NCI-H526 (cell line): ENCODE results near the gene FCRL6.

Source experiments
- DNase-seq, 2 experiments: peaks; one replicate each; lab custom pipeline; 2025; lab: John Stamatoyannopoulos, UW

Gene FCRL6

GRCh38 chr1:159835862-159836525 lies 33.8 kb downstream of the FCRL6 start:
- DNase-seq: no peak

- no peak for DNase-seq
These were observed 36.6 kb downstream of the FCRL6 start for GRCh38 chr1:159838715-159839114.

- DNase-seq: no peak
These were observed 37.1 kb downstream of the FCRL6 start for GRCh38 chr1:159839116-159839849.

GRCh38 chr1:159841749-159842148 lies 39.6 kb downstream of the FCRL6 start:
- no peak for DNase-seq

DNA sequence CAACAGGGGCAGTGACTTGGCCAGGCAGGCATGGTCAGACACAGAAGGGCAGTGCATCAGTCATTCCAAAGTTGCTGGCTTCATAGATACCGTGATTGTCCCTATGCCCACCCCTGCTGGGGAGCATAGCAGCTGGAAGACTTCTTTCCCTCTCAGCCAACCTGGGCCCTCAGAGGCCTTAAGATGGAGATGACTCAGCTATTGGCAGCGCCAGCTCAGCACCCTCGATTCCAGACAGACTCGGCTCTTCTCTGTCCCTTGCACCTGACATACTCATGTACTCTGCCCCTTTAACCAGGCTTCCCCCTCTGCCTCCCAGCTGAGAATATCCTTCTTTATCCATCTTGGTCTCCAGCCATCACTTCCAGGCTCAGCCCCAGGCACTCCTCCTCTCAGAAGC lies 41.3 kb downstream of the FCRL6 start:
- no peak for DNase-seq

GRCh38 chr1:159845751-159846629 lies 43.8 kb downstream of the FCRL6 start:
- no peak for DNase-seq

DNA sequence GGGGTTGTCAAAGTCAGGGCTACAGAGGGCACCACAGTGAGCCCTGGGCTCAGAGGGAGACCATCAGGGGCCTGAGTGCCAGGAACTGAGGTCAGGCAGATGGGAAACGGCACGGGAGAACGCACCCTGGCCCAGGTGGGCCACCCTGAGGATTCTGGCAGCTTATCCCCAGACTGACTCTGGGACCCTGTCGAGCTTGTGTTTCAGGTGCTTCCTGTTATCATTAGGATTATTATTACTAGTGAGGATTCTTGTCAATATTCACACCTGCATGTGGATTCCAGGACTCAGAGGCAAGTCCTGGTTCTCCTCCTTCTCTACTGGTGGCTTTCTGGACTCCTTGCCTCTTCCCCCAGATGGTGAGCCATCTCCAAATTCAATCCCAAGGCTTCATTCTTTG lies 45.1 kb downstream of the FCRL6 start:
- DNase-seq: no peak

DNA sequence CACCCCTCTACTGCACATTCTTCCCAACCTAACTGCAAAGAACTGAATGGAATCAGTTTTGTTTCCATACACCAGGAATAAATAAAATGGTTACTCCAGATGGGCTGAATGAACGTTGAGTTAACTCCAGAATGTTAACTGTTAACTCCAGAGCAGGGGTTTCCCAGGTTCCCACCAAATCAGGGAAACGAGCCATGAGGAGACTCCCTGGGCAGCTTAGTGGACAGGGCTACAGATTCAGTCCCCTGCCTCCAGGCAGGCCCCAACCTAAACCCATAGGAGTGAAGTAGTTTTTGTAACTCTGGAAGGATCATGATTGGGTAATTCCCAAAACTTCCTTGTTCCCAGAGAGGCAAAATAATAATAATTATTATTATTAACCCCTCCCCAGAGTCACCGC lies 46.2 kb downstream of the FCRL6 start:
- no peak for DNase-seq

GRCh38 chr1:159849626-159850366 lies 47.6 kb downstream of the FCRL6 start:
- no peak for DNase-seq

GRCh38 chr1:159851407-159851806 lies 49.2 kb downstream of the FCRL6 start:
- DNase-seq: no peak

DNA sequence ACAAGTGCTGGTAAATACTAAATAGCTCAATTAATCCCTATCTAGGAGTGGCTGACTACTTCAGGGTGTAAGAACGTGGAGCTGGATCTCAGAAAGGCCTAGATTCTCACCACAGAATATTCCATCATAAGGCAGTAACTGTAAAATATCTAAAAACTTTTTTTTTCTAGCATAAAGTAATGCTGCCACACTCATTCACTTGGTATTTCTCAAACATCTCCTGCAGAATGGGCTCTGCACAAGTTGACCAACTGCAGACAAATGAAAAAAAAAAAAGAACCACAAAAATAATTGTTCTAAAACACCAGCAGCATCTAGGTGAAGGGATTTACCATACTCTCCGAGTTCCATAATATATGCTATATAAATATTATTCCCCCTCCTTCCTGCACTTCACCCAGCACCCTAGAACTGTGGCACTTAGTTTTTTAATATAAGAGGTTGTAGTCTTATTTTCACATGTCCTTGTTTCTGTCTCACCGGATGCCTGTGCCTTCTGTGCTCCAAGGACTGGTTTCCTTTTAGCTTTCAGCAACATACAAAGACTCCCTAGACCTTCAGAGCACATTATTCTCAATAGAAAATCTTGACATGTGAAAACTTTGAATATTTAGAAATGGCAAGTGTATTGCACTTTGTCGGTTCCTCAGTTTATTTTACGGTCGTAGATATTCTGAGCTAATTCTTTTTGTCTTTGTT lies 51.4 kb downstream of the FCRL6 start:
- DNase-seq: peak in 1 of 2 experiments; percentile 38

DNA sequence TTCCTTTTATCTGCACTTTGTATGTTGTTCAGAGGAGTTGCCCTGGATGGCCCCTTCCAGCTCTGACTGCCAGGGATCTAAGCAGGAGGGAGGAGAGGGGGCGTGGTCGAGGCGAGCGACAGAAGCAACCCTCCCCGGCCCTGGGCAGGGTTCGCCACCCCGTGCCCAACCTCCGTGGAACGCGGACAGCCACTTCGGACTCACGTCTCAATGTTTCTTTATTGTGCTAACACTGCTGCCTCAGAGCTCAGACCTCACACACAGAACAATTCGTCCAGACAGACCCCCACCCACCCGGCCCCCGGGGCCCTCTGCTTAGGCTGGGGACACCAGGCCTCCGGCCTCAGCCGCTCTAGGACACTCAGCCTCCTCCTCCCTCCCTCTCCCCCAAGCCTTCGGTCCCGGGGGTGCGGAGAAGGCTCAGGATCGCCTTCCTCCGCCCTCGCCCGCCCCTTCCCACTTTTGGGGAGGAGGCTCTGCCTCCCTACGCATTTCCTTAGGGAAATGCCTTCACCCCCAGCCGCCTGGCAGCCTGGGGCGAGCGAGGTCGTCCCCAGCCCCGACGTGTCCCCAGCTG lies 52.0 kb downstream of the FCRL6 start:
- DNase-seq: peak; percentile 56 to 92

- DNase-seq: peak; percentile 56 to 94
These were observed 52.6 kb downstream of the FCRL6 start for GRCh38 chr1:159854693-159855192.

GRCh38 chr1:159855709-159856108 lies 53.5 kb downstream of the FCRL6 start:
- DNase-seq: no peak

GRCh38 chr1:159856576-159856975 lies 54.4 kb downstream of the FCRL6 start:
- no peak for DNase-seq

GRCh38 chr1:159857889-159858288 lies 55.7 kb downstream of the FCRL6 start:
- no peak for DNase-seq

DNA sequence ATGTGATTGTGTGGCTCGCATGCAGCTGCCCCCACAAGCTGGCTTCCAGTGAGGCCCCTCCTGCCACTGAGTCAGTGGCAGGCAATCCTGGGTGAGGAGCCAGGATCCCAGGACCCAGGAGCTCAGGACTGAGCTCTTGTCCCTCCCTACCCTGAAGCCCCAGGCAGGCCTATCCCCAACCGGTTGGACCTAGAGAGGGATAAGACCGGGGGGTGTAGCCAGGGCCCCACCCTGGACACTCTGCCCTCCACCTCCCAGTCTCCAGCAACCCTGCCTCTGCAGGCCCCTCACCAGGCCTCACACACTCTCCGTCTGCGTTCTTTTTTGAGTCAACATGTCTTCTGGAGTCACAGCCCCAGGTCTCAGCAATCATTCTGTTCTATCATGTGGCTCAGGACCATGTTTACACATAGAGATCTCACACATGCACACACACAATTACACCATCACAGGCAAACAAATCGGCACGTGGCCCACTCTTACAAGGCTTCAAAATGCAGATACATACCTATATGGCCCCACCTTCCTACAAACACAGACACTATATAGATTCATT lies 57.7 kb downstream of the FCRL6 start:
- no peak for DNase-seq

GRCh38 chr1:159860456-159860855 lies 58.3 kb downstream of the FCRL6 start:
- no peak for DNase-seq

DNA sequence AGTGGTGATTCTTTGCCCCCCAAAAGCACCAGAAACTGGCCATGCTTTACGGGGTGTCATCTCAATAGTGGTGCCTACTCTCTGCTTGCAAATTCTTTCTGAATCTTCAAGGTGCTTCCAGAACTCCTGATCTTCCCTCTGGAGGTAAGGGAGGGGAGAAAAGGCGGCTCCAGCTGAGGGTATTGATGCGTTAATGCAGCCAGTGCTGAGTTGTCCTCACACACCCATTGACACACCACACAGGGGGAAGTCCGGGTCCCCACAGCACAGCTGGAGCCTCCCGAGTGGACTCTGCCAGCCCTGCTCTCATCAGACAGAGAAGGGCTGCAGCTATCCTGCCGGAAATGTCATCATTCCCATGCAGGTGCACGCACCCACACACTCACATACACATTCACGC lies 59.1 kb downstream of the FCRL6 start:
- no peak for DNase-seq

DNA sequence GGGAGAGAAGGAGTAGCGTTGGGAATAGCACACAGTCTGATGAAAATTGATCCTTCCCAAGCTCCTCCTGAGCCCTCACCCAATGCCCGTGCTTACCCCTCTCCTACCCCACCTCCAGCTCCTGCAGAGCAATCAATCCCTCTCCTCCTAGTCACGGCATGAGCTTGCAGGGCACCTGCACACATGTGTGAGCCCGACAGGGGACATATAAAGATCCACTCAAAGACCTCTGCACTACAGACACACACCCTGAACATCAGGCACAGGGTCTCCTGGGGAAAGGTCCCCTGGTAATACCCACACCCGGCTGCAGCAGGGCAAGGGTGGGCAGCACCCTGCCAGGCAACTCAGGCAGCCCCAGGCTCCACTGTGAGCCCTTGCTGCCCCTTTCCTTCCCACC lies 59.9 kb downstream of the FCRL6 start:
- no peak for DNase-seq

DNA sequence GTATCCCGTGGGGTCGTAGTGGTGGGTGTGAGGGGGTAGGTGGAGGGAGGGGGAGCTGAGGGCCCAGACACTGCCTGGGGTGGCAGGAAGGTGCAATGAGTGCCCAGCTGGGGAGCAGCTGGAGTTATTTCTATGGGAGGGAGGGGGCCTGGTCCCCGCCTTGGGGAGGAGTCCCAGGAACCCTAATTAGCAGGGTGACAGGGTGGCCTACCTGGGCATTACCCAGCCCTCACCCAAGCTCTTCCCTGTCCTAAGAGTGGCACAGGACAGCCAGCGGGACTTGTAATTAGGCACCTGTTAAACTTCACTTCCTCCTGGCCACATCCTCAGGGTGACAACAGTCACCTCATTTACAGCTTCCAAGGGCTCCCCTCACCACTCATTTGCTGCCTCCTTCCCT lies 60.4 kb downstream of the FCRL6 start, which contains the start of gene VSIG8:
Gene VSIG8, minus strand, starts transcription at position 101 of the 400 bp plus-strand sequence. CDS start 136 bp downstream, outside the sequence.
- no peak for DNase-seq
